HepG2 (cell line): ENCODE measurements around the gene HPD. TPM values are rescaled to one million over a fixed set of nuclear protein-coding genes. Genes with fewer than 3 reads are reported as not detected.

Experiments
- EEA1 ChIP-seq: sonication (generic); formaldehyde crosslinking; IDR thresholded peaks from 2 replicates; pipeline ENCODE4 v1.5.1; 2020; ENCODE audit warnings: mild to moderate bottlenecking, missing genetic modification reagents, borderline replicate concordance
- FOXK1 ChIP-seq: sonication (generic); formaldehyde crosslinking; IDR thresholded peaks from 2 replicates; pipeline ENCODE4 v1.4.0; 2020; ENCODE audit warnings: low read depth, missing genetic modification reagents, borderline replicate concordance
- HMG20A ChIP-seq: IDR thresholded peaks from 2 replicates; pipeline ENCODE4 v1.6.1; 2016; ENCODE audit warnings: borderline replicate concordance
- KDM3A ChIP-seq: IDR thresholded peaks from 2 replicates; pipeline ENCODE4 v1.6.1; 2018; ENCODE audit warnings: low read depth, missing compliant biosample characterization
- KMT2A ChIP-seq: sonication (generic); formaldehyde crosslinking; IDR thresholded peaks from 2 replicates; pipeline ENCODE4 v1.4.0; 2020; ENCODE audit warnings: missing genetic modification reagents
- MTA1 ChIP-seq: sonication (generic); formaldehyde crosslinking; IDR thresholded peaks from 2 replicates; pipeline ENCODE4 v1.4.0; 2020; ENCODE audit warnings: missing genetic modification reagents, mild to moderate bottlenecking, borderline replicate concordance
- NONO ChIP-seq, 2 experiments: fragments of 450-650 bp in 1 of 2; sonication (generic) in 1 of 2; formaldehyde crosslinking in 1 of 2; IDR thresholded peaks in 1 of 2; conservative IDR thresholded peaks in 1 of 2; 2 replicates each; pipeline versions ENCODE4 v1.6.1 to v1.8.0; 2017 to 2022; ENCODE audit warnings: mild to moderate bottlenecking in 1 of 2, missing genetic modification reagents in 1 of 2, moderate library complexity in 1 of 2
- PTBP1 ChIP-seq: fragments of 200-400 bp; formaldehyde crosslinking; IDR thresholded peaks from 2 replicates; pipeline ENCODE4 v1.6.1; 2018; ENCODE audit warnings: low read length, low read depth; ENCODE audit not compliant: poor library complexity, severe bottlenecking
- REPIN1 ChIP-seq: sonication (generic); formaldehyde crosslinking; IDR thresholded peaks from 2 replicates; pipeline ENCODE4 v1.8.0; 2022; ENCODE audit warnings: missing genetic modification reagents, low read depth, mild to moderate bottlenecking, borderline replicate concordance
- SRSF1 ChIP-seq: fragments of 200-400 bp; formaldehyde crosslinking; optimal IDR thresholded peaks from 2 replicates; pipeline ENCODE3; 2017; ENCODE audit warnings: mild to moderate bottlenecking, low read depth, low read length, moderate library complexity
- ZFAT ChIP-seq: sonication (generic); formaldehyde crosslinking; conservative IDR thresholded peaks from 2 replicates; pipeline ENCODE4 v1.8.1; 2023; ENCODE audit warnings: missing genetic modification reagents, inconsistent platforms
- ZNF251 ChIP-seq: sonication (generic); formaldehyde crosslinking; IDR thresholded peaks from 2 replicates; pipeline ENCODE4 v1.9.0; 2021; ENCODE audit warnings: mild to moderate bottlenecking, missing genetic modification reagents
- ZNF34 ChIP-seq: sonication (generic); formaldehyde crosslinking; IDR thresholded peaks from 2 replicates; pipeline ENCODE4 v1.4.0; 2020; ENCODE audit warnings: mild to moderate bottlenecking, missing genetic modification reagents, borderline replicate concordance
- ZNF468 ChIP-seq: sonication (generic); formaldehyde crosslinking; IDR thresholded peaks from 2 replicates; pipeline ENCODE4 v1.8.0; 2022; ENCODE audit warnings: mild to moderate bottlenecking, moderate library complexity, missing genetic modification reagents
- ZNF619 ChIP-seq: sonication (generic); formaldehyde crosslinking; IDR thresholded peaks from 2 replicates; pipeline ENCODE4 v1.4.0; 2020; ENCODE audit warnings: mild to moderate bottlenecking, missing genetic modification reagents
- polyA plus RNA-seq, 8 experiments: library from polyadenylated mRNA; depleted of rRNA in 3 of 8; stranded (reverse) in 7 of 8; unstranded in 1 of 8; fragments of >200 nt; fragmentation: Illumina TruSeq in 4 of 8; extraction: Trizol in 4 of 8; gene quantifications; 2 replicates each; pipeline versions ENCODE4 v1.2.1 to v1.2.3, GENCODE V29; 2011 to 2016; ENCODE audit warnings: low read depth in 4 of 8, missing spikeins in 1 of 8, mixed read lengths in 1 of 8; ENCODE audit not compliant: insufficient read depth in 1 of 8
- total RNA-seq, 5 experiments: library from RNA; depleted of rRNA; stranded (reverse); fragments of >200 nt; fragmentation: Illumina TruSeq; extraction: Trizol; gene quantifications; 2 replicates each; pipeline ENCODE4 v1.2.3, GENCODE V29; 2016; ENCODE audit warnings: low read depth in 1 of 5
- TF ChIP-seq, protein P1 (sequence below): sonication (generic); formaldehyde crosslinking; IDR thresholded peaks from 2 replicates; pipeline ENCODE4 v1.5.0; 2020; ENCODE audit warnings: missing genetic modification reagents
- TF ChIP-seq, protein P2 (sequence below): sonication (generic); formaldehyde crosslinking; IDR thresholded peaks from 2 replicates; pipeline ENCODE4 v1.4.0; 2020; ENCODE audit warnings: missing genetic modification reagents
- TF ChIP-seq, protein P3 (sequence below): sonication (generic); formaldehyde crosslinking; IDR thresholded peaks from 2 replicates; pipeline ENCODE4 v1.9.0; 2021; ENCODE audit warnings: missing genetic modification reagents, mild to moderate bottlenecking, borderline replicate concordance
- TF ChIP-seq, protein P4 (sequence below): sonication (generic); formaldehyde crosslinking; conservative IDR thresholded peaks from 2 replicates; pipeline ENCODE4 v1.8.0; 2022; ENCODE audit warnings: mild to moderate bottlenecking, moderate library complexity, missing genetic modification reagents

The HPD gene
- total and polyA plus RNA-seq, 2 of the 13 experiments (the other 11 are each of a cell fraction or from before 2014, with no cell fraction given), result 120 to 195 TPM

DNA sequence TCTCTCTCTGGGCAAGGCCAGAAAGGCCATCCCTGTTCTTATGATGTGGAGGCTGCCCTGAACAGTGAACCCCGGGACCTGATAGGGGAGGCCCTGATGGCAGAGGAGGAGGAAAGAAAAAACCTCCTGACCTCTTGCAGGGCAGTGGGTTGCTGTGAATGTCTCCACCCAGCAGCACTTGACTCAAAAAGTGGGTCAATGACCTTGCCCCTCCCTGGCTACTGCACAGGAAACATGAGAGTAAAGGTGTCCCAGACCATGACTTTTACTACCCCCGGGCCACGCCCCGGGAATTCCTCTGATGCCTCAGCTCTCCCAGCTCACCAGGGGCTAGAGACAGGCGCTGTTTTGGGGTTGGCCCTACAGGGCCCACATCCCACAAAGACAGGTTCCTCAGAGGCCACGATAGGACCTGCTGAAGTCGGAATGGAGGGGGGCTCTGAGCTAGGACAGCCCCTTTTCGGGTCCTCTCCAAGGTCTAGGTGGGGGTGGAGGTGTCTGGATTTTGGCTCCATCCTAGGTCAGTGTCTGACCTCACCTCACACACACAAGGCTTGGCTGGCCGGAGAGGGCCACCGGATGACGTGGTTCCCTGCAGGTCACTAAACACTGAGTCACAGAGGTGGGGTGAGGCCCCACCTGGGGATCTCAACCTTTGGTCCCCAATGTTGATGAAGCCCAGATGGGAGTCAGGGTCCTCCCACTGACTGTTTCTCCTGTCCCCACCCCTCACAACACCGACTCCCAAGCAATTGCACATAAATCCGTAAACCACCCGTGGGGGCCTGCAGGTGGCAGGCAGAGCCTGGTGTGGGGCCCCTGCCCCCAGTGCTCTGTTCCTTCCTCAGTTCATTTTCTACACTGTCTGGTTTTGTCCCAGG lies 66.7 kb downstream of the HPD start (continued):
- no peak for TF ChIP-seq REPIN1 (CRISPR knock-in tag)
- peak; percentile 62 for TF ChIP-seq KMT2A (CRISPR knock-in tag)
- TF ChIP-seq, protein P1, sequence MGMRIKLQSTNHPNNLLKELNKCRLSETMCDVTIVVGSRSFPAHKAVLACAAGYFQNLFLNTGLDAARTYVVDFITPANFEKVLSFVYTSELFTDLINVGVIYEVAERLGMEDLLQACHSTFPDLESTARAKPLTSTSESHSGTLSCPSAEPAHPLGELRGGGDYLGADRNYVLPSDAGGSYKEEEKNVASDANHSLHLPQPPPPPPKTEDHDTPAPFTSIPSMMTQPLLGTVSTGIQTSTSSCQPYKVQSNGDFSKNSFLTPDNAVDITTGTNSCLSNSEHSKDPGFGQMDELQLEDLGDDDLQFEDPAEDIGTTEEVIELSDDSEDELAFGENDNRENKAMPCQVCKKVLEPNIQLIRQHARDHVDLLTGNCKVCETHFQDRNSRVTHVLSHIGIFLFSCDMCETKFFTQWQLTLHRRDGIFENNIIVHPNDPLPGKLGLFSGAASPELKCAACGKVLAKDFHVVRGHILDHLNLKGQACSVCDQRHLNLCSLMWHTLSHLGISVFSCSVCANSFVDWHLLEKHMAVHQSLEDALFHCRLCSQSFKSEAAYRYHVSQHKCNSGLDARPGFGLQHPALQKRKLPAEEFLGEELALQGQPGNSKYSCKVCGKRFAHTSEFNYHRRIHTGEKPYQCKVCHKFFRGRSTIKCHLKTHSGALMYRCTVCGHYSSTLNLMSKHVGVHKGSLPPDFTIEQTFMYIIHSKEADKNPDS, result no peak
- TF ChIP-seq EEA1 (CRISPR knock-in tag), result no peak
- TF ChIP-seq ZNF468 (CRISPR knock-in tag), result no peak
- no peak for TF ChIP-seq ZNF619 (CRISPR knock-in tag)
- no peak for TF ChIP-seq ZFAT (CRISPR knock-in tag)
- TF ChIP-seq ZNF34, result no peak
- TF ChIP-seq, protein P2, sequence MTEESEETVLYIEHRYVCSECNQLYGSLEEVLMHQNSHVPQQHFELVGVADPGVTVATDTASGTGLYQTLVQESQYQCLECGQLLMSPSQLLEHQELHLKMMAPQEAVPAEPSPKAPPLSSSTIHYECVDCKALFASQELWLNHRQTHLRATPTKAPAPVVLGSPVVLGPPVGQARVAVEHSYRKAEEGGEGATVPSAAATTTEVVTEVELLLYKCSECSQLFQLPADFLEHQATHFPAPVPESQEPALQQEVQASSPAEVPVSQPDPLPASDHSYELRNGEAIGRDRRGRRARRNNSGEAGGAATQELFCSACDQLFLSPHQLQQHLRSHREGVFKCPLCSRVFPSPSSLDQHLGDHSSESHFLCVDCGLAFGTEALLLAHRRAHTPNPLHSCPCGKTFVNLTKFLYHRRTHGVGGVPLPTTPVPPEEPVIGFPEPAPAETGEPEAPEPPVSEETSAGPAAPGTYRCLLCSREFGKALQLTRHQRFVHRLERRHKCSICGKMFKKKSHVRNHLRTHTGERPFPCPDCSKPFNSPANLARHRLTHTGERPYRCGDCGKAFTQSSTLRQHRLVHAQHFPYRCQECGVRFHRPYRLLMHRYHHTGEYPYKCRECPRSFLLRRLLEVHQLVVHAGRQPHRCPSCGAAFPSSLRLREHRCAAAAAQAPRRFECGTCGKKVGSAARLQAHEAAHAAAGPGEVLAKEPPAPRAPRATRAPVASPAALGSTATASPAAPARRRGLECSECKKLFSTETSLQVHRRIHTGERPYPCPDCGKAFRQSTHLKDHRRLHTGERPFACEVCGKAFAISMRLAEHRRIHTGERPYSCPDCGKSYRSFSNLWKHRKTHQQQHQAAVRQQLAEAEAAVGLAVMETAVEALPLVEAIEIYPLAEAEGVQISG (CRISPR knock-in tag), result peak; percentile 25; the same call in 1 of the 2 replicates
- TF ChIP-seq, protein P3, sequence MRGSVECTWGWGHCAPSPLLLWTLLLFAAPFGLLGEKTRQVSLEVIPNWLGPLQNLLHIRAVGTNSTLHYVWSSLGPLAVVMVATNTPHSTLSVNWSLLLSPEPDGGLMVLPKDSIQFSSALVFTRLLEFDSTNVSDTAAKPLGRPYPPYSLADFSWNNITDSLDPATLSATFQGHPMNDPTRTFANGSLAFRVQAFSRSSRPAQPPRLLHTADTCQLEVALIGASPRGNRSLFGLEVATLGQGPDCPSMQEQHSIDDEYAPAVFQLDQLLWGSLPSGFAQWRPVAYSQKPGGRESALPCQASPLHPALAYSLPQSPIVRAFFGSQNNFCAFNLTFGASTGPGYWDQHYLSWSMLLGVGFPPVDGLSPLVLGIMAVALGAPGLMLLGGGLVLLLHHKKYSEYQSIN, result no peak
- TF ChIP-seq, protein P4, sequence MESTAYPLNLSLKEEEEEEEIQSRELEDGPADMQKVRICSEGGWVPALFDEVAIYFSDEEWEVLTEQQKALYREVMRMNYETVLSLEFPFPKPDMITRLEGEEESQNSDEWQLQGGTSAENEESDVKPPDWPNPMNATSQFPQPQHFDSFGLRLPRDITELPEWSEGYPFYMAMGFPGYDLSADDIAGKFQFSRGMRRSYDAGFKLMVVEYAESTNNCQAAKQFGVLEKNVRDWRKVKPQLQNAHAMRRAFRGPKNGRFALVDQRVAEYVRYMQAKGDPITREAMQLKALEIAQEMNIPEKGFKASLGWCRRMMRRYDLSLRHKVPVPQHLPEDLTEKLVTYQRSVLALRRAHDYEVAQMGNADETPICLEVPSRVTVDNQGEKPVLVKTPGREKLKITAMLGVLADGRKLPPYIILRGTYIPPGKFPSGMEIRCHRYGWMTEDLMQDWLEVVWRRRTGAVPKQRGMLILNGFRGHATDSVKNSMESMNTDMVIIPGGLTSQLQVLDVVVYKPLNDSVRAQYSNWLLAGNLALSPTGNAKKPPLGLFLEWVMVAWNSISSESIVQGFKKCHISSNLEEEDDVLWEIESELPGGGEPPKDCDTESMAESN (CRISPR knock-in tag), result no peak; the same call in 1 of the 2 replicates
- no peak for TF ChIP-seq NONO (IDR thresholded peaks at IDR 0.05)
- TF ChIP-seq NONO (CRISPR knock-in tag; conservative IDR thresholded peaks at IDR 0.05), result 0 out of 2 replicates have a peak, but pooled peaks have one; percentile 35
- TF ChIP-seq SRSF1, result no peak
- TF ChIP-seq PTBP1, result no peak
- no peak for TF ChIP-seq HMG20A (CRISPR knock-in tag)
- TF ChIP-seq MTA1 (CRISPR knock-in tag), result no peak
- no peak for TF ChIP-seq KDM3A (CRISPR knock-in tag)
- no peak for TF ChIP-seq ZNF251
- no peak for TF ChIP-seq FOXK1
